Endothelial cell (in vitro differentiated cells): Measurements from ENCODE around the gene GLT8D2. TPM values are rescaled to one million over a fixed set of nuclear protein-coding genes. Genes with fewer than 3 reads are reported as not detected.

Source experiments
- DNase-seq: peaks from one replicate; pipeline ENCODE4 v3.0.0; 2021; ENCODE audit warnings: low spot score
- H3K27ac Mint-ChIP-seq: one replicate; pipeline ENCODE4 v1.8.0; 2021; ENCODE audit warnings: mixed read lengths, inconsistent platforms; ENCODE audit not compliant: unreplicated experiment
- H3K27me3 Mint-ChIP-seq: one replicate; pipeline ENCODE4 v1.8.0; 2021; ENCODE audit warnings: mild to moderate bottlenecking, moderate library complexity, mixed read lengths, inconsistent platforms; ENCODE audit not compliant: unreplicated experiment
- H3K36me3 Mint-ChIP-seq: one replicate; pipeline ENCODE4 v1.8.0; 2021; ENCODE audit warnings: mild to moderate bottlenecking, low read depth, mixed read lengths, inconsistent platforms; ENCODE audit not compliant: unreplicated experiment
- H3K4me1 Mint-ChIP-seq: one replicate; pipeline ENCODE4 v1.8.0; 2021; ENCODE audit warnings: mild to moderate bottlenecking, mixed read lengths, inconsistent platforms; ENCODE audit not compliant: unreplicated experiment
- H3K4me3 Mint-ChIP-seq: one replicate; pipeline ENCODE4 v1.8.0; 2021; ENCODE audit warnings: mild to moderate bottlenecking, mixed read lengths, inconsistent platforms; ENCODE audit not compliant: unreplicated experiment
- H3K9me3 Mint-ChIP-seq: one replicate; pipeline ENCODE4 v1.8.0; 2021; ENCODE audit warnings: mixed read lengths, inconsistent platforms; ENCODE audit not compliant: unreplicated experiment
- CTCF ChIP-seq: fragments of 200-600 bp; sonication (generic); IDR thresholded peaks from one replicate; pipeline ENCODE4 v1.5.0; 2021; ENCODE audit warnings: antibody characterized with exemption; ENCODE audit not compliant: unreplicated experiment
- total RNA-seq: library from RNA; stranded (reverse); fragmentation: NEBNext Ultra II Directional; extraction: Animal tissue kit (Norgen Biotek cat#: 25700); gene quantifications from one replicate; pipeline ENCODE4 v1.2.1, GENCODE V29; 2021; ENCODE audit not compliant: unreplicated experiment

Gene GLT8D2
- total RNA-seq, 1 donor from 2014 or later: 3.8 TPM

GRCh38 chr12:104072099-104072498 lies 22.1 kb upstream of the GLT8D2 start:
- Mint-ChIP-seq H3K36me3 (peaks cover 12% of the 10 kb centered on the region), H3K27me3 (no peaks in the 10 kb centered on the region), H3K4me3 (no peak overlapping the region), H3K27ac (no peak overlapping the region), H3K9me3 (no peaks in the 10 kb centered on the region), H3K4me1 (no peaks in the 10 kb centered on the region)
- no peak for DNase-seq
- no peak for TF ChIP-seq CTCF

- DNase-seq: peak; percentile 13
- H3K27ac Mint-ChIP-seq: peak overlapping the region; percentile 45
- no peak for TF ChIP-seq CTCF
Observed at GRCh38 chr12:104064842-104065427, 14.9 kb upstream of the GLT8D2 start.

DNA sequence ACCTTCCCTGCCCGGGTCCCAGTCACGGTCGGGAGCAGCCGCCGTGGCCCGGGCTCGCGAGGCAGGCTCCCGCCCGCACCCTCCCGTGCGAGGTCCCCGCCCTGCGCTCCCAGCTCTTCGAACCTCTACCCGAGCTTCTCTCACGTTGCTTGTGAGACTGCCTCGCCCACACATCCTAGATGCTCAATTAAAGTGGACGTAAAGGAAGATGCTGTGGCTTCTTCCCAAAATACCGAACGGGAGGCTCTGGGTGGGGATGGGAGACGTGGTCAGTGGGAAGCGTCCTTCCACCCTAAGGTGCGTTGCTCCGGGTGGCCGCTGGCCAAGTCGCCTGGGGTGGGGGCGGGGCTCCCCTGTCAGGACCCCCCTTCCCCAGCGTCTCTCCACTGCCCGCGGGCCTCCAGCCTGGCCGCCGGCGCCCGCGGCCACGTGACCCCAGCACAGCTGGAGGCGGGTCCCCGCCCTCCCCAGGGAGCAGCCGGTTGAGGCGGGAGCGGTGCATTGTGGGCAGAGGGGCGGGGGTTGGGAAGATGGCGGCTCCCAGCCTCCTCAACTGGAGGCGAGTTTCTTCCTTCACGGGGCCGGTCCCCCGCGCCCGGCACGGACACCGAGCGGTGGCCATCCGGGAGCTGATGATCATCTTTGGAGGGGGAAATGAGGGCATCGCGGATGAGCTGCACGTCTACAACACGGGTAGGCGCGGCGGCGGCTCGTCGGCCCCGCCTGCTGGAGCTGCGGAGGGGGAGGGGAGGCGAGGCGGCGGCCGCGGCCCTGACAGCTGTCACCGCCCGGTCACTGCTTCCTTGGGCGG lies 14.2 kb upstream of the GLT8D2 start, which contains the start of gene HCFC2:
Gene HCFC2 (plus strand): TSS at position 501 of the 811 bp plus-strand sequence. CDS start 30 bp downstream, at position 531.
- Mint-ChIP-seq H3K36me3 (no peaks in the 10 kb centered on the region), H3K27ac (peak within 1 kb of the TSS; percentile 45), H3K4me1 (peaks cover 9% of the 10 kb centered on the region), H3K4me3 (peak within 1 kb of the TSS; percentile 98), H3K27me3 (peaks cover 2% of the 10 kb centered on the region), H3K9me3 (no peaks in the 10 kb centered on the region)
- peak; percentile 89 for DNase-seq
- TF ChIP-seq CTCF: no peak

More at GRCh38 chr12:104064842-104065427, 14.9 kb upstream of the GLT8D2 start:
- H3K9me3 Mint-ChIP-seq: no peaks in the 10 kb centered on the region
- peaks cover 9% of the 10 kb centered on the region for H3K4me1 Mint-ChIP-seq
- H3K27me3 Mint-ChIP-seq: peaks cover 2% of the 10 kb centered on the region
- H3K4me3 Mint-ChIP-seq: peak overlapping the region; percentile 98
- peaks cover 3% of the 10 kb centered on the region for H3K36me3 Mint-ChIP-seq

DNA sequence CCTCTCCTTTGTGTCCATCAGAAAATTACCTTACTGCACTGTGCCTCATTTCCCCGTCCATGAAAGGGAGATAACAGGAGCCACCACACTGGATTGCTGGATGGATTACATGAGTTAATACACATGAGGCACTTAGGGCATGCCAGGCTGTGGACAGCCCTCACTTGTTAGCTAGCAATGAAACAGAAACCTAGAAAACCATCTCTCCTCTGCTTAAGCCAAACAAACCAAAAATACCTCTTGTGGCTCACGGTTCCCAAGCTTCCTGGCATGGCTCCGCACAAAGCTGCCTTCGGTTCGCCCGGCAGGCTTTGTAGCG lies 13.7 kb upstream of the GLT8D2 start:
- peak overlapping the region; percentile 92 for H3K4me3 Mint-ChIP-seq
- no peak for TF ChIP-seq CTCF
- H3K36me3 Mint-ChIP-seq: no peaks in the 10 kb centered on the region
- no peak overlapping the region for H3K27ac Mint-ChIP-seq
- H3K4me1 Mint-ChIP-seq: peaks cover 9% of the 10 kb centered on the region
- no peaks in the 10 kb centered on the region for H3K9me3 Mint-ChIP-seq
- peaks cover 2% of the 10 kb centered on the region for H3K27me3 Mint-ChIP-seq
- DNase-seq: peak; percentile 22

DNA sequence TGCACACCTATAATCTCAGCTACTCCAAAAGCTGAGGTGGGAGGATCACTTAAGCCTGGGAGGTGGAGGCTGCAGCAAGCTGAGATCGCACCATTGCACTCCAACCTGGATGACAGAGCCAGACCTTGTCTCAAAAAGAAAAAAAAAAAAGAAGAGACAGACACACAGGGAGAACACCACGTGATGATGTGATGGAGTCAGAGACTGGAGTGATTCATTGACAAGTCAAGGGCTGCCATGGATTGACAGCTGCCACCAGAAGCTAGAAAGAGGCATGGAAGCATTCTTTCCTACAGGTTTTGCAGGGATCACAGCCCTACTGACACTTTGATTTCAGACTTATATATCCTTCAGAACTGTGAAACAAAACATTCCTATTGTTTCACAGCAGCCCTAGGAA lies 10.8 kb upstream of the GLT8D2 start:
- no peak overlapping the region for H3K27ac Mint-ChIP-seq
- DNase-seq: no peak
- no peak overlapping the region for H3K4me3 Mint-ChIP-seq
- H3K4me1 Mint-ChIP-seq: peaks cover 12% of the 10 kb centered on the region
- H3K9me3 Mint-ChIP-seq: no peaks in the 10 kb centered on the region
- no peak for TF ChIP-seq CTCF
- H3K27me3 Mint-ChIP-seq: peaks cover 2% of the 10 kb centered on the region
- H3K36me3 Mint-ChIP-seq: no peaks in the 10 kb centered on the region
